ENCODE results near the gene ITPK1. TPM values are rescaled to one million over a fixed set of nuclear protein-coding genes. Genes with fewer than 3 reads are reported as not detected.

Gene ITPK1
- total and polyA plus RNA-seq, 10 of the 15 experiments (the other 5 are each of a cell fraction or from before 2014, with no cell fraction given), result 1.3 to 73.2 (median 27.0) TPM

DNA sequence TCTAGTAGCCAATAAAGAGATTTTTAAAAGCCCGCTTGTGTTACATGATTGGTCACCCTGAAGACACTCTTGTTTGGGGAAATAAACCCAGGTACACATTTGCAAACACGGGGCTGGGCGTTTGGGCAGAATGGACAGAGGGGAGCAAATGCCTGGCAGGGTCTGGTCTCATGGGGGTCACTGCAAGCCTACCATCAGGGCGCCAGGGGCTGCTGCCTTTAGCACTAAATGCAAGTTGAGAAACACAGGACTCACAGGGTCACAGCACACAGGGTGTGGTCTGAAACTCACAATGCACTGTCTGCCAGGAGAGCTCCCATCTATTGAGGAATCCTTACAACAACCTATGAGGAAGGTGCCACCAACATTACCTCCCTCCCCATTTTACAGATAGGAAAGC lies 130.2 kb downstream of the ITPK1 start:
- FAIRE-seq (no peak), ATAC-seq (no peak), DNase-seq (ENCODE audit: low read depth, low spot score) (no peak)
- SMC1A ChIA-PET (ENCODE audit: uncharacterized antibody, unreplicated experiment), result no interaction called here
- CTCF ChIA-PET, result interaction anchor here (1.5 kb wide), 1 partner anchor 128 kb away, joined by 5 read pairs; no protein-coding TSS in a partner anchor
- Histone ChIP-seq H2AFZ (ENCODE audit: control insufficient read depth, low read depth, low read length) (no peak overlapping the region), H3K9me3 (replicated peaks; ENCODE audit: control insufficient read depth, insufficient read depth, low read length) (peaks cover 2% of the 10 kb centered on the region; the same call in 2 of the 3 replicates), H3K4me3 (no peak overlapping the region), H3K27me3 (replicated peaks in 1 of 2; ENCODE audit: control insufficient read depth in 2 of 2, insufficient read depth in 2 of 2, low read length in 1 of 2) (no peaks in the 10 kb centered on the region), H3K79me2 (ENCODE audit: control insufficient read depth, insufficient read depth, low read length) (no peaks in the 10 kb centered on the region), H3K36me3 (ENCODE audit: control insufficient read depth in 2 of 2, insufficient read depth in 2 of 2, low read length in 1 of 2) (peaks cover 0 to 19% of the 10 kb centered on the region in 2 experiments), H3K4me1 (ENCODE audit: control insufficient read depth, insufficient read depth, low read length) (no peaks in the 10 kb centered on the region), H4K20me1 (ENCODE audit: control insufficient read depth, insufficient read depth) (no peaks in the 10 kb centered on the region), H3K9ac (ENCODE audit: control insufficient read depth, insufficient read depth, low read length) (no peak overlapping the region), H3K27ac (ENCODE audit: control insufficient read depth, insufficient read depth) (no peak overlapping the region), H3K4me2 (ENCODE audit: control insufficient read depth, insufficient read depth) (no peak overlapping the region)
- RAD21 ChIA-PET (ENCODE audit: unreplicated experiment), result no interaction called here
- in situ Hi-C loops (cut with MboI) (no loop called here), intact Hi-C loops (cut with micrococcal nuclease; ENCODE audit: unreplicated experiment) (no loop called here)
- BruUV-seq (replicated peaks), result no TSS peak
- 96% methylated on average over 4 of the region's 4 CpGs for WGBS (ENCODE audit: insufficient coverage, insufficient replicate concordance, low lambda C conversion rate, missing lambda C conversion rate)
- POLR2A ChIA-PET, result interaction anchor here (0.6 kb wide), 1 partner anchor 134 kb away, joined by 8 read pairs; no protein-coding TSS in a partner anchor
- no peak for TF ChIP-seq ZNF622 (IDR thresholded peaks at IDR 0.05)
- no peak for TF ChIP-seq FOXM1 (IDR thresholded peaks at IDR 0.05; ENCODE audit: low read depth, low read length)
- TF ChIP-seq EP300 (IDR thresholded peaks at IDR 0.05; ENCODE audit: borderline replicate concordance in 1 of 2, control insufficient read depth in 1 of 2, low read depth in 2 of 2, low read length in 2 of 2), result no peak
- no peak for TF ChIP-seq KAT2A (conservative IDR thresholded peaks at IDR 0.05; ENCODE audit: control insufficient read depth, low read depth, low read length)
- no peak for TF ChIP-seq WRNIP1 (IDR thresholded peaks at IDR 0.05; ENCODE audit: borderline replicate concordance, low read depth, low read length)
- TF ChIP-seq, protein P1, sequence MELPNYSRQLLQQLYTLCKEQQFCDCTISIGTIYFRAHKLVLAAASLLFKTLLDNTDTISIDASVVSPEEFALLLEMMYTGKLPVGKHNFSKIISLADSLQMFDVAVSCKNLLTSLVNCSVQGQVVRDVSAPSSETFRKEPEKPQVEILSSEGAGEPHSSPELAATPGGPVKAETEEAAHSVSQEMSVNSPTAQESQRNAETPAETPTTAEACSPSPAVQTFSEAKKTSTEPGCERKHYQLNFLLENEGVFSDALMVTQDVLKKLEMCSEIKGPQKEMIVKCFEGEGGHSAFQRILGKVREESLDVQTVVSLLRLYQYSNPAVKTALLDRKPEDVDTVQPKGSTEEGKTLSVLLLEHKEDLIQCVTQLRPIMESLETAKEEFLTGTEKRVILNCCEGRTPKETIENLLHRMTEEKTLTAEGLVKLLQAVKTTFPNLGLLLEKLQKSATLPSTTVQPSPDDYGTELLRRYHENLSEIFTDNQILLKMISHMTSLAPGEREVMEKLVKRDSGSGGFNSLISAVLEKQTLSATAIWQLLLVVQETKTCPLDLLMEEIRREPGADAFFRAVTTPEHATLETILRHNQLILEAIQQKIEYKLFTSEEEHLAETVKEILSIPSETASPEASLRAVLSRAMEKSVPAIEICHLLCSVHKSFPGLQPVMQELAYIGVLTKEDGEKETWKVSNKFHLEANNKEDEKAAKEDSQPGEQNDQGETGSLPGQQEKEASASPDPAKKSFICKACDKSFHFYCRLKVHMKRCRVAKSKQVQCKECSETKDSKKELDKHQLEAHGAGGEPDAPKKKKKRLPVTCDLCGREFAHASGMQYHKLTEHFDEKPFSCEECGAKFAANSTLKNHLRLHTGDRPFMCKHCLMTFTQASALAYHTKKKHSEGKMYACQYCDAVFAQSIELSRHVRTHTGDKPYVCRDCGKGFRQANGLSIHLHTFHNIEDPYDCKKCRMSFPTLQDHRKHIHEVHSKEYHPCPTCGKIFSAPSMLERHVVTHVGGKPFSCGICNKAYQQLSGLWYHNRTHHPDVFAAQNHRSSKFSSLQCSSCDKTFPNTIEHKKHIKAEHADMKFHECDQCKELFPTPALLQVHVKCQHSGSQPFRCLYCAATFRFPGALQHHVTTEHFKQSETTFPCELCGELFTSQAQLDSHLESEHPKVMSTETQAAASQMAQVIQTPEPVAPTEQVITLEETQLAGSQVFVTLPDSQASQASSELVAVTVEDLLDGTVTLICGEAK (IDR thresholded peaks at IDR 0.05; ENCODE audit: borderline replicate concordance), result no peak
- TF ChIP-seq, protein P2, sequence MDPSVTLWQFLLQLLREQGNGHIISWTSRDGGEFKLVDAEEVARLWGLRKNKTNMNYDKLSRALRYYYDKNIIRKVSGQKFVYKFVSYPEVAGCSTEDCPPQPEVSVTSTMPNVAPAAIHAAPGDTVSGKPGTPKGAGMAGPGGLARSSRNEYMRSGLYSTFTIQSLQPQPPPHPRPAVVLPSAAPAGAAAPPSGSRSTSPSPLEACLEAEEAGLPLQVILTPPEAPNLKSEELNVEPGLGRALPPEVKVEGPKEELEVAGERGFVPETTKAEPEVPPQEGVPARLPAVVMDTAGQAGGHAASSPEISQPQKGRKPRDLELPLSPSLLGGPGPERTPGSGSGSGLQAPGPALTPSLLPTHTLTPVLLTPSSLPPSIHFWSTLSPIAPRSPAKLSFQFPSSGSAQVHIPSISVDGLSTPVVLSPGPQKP (IDR thresholded peaks at IDR 0.05; ENCODE audit: low read depth, low read length), result no peak
- TF ChIP-seq BHLHE40 (IDR thresholded peaks at IDR 0.05; ENCODE audit: borderline replicate concordance in 1 of 2, low read depth in 2 of 2, low read length in 1 of 2), result no peak
- no peak for TF ChIP-seq TBL1XR1 (IDR thresholded peaks at IDR 0.05; ENCODE audit: low read depth, low read length)
- TF ChIP-seq, protein P3, sequence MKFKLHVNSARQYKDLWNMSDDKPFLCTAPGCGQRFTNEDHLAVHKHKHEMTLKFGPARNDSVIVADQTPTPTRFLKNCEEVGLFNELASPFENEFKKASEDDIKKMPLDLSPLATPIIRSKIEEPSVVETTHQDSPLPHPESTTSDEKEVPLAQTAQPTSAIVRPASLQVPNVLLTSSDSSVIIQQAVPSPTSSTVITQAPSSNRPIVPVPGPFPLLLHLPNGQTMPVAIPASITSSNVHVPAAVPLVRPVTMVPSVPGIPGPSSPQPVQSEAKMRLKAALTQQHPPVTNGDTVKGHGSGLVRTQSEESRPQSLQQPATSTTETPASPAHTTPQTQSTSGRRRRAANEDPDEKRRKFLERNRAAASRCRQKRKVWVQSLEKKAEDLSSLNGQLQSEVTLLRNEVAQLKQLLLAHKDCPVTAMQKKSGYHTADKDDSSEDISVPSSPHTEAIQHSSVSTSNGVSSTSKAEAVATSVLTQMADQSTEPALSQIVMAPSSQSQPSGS (IDR thresholded peaks at IDR 0.05; ENCODE audit: low read length), result no peak
- no peak for TF ChIP-seq ZNF24 (IDR thresholded peaks at IDR 0.05)
- no peak for TF ChIP-seq NRF1 (conservative IDR thresholded peaks at IDR 0.05; ENCODE audit: low read depth, low read length)
- no peak for TF ChIP-seq MTA2 (IDR thresholded peaks at IDR 0.05; ENCODE audit: low read depth)
- TF ChIP-seq, protein P4, sequence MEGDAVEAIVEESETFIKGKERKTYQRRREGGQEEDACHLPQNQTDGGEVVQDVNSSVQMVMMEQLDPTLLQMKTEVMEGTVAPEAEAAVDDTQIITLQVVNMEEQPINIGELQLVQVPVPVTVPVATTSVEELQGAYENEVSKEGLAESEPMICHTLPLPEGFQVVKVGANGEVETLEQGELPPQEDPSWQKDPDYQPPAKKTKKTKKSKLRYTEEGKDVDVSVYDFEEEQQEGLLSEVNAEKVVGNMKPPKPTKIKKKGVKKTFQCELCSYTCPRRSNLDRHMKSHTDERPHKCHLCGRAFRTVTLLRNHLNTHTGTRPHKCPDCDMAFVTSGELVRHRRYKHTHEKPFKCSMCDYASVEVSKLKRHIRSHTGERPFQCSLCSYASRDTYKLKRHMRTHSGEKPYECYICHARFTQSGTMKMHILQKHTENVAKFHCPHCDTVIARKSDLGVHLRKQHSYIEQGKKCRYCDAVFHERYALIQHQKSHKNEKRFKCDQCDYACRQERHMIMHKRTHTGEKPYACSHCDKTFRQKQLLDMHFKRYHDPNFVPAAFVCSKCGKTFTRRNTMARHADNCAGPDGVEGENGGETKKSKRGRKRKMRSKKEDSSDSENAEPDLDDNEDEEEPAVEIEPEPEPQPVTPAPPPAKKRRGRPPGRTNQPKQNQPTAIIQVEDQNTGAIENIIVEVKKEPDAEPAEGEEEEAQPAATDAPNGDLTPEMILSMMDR (IDR thresholded peaks at IDR 0.05 in 2 of 3, conservative IDR thresholded peaks at IDR 0.05 in 1 of 3; ENCODE audit: control insufficient read depth in 2 of 3, extremely low read depth in 1 of 3, insufficient read depth in 1 of 3, low read depth in 3 of 3, low read length in 3 of 3), result no peak
- TF ChIP-seq CREM (IDR thresholded peaks at IDR 0.05; ENCODE audit: low read depth), result no peak
- no peak for TF ChIP-seq HDGF (IDR thresholded peaks at IDR 0.05)

Data from GM12878 (cell line).